Uterus (tissue), 2 donors: Measurements from ENCODE around the gene HJV.

ENCODE experiments used
- POLR2A ChIP-seq, 2 donors: fragments of 450-650 bp; IDR thresholded peaks; one replicate each; pipeline ENCODE4 v1.6.1; 2016; ENCODE audit warnings: antibody characterized with exemption in 2 of 2, mild to moderate bottlenecking in 1 of 2, moderate library complexity in 1 of 2
- TF ChIP-seq, protein P1 (sequence below), 4 experiments: fragments of 200-600 bp in 2 of 4; fragments of 450-650 bp in 2 of 4; sonication (generic) in 2 of 4; IDR thresholded peaks; one replicate each; pipeline ENCODE4 v1.5.1; 2016 to 2019; ENCODE audit warnings: antibody characterized with exemption in 4 of 4, mild to moderate bottlenecking in 2 of 4, moderate library complexity in 1 of 4

DNA sequence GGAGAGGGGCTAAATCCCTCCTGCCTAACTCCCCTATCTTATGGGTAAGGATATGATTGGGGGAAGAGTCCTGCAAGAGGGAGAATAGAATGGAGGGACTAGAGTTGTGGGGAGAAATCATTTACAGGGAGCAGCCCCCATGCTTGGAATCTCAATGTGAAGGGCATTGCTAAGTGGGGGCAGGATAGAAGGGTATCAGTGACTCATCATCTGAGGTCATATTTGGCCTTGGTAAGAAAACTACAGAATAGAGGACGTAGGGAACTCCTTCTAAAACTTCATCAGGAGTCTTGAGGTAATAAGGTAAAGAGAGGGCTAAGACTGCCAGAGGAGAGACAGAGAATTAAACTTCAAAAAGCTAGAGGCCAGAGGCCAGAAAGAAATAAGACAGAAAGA lies 487 bp downstream of the HJV start:
- TF ChIP-seq POLR2A (IDR thresholded peaks at IDR 0.05) = no peak
- TF ChIP-seq, protein P1, sequence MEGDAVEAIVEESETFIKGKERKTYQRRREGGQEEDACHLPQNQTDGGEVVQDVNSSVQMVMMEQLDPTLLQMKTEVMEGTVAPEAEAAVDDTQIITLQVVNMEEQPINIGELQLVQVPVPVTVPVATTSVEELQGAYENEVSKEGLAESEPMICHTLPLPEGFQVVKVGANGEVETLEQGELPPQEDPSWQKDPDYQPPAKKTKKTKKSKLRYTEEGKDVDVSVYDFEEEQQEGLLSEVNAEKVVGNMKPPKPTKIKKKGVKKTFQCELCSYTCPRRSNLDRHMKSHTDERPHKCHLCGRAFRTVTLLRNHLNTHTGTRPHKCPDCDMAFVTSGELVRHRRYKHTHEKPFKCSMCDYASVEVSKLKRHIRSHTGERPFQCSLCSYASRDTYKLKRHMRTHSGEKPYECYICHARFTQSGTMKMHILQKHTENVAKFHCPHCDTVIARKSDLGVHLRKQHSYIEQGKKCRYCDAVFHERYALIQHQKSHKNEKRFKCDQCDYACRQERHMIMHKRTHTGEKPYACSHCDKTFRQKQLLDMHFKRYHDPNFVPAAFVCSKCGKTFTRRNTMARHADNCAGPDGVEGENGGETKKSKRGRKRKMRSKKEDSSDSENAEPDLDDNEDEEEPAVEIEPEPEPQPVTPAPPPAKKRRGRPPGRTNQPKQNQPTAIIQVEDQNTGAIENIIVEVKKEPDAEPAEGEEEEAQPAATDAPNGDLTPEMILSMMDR (IDR thresholded peaks at IDR 0.05) = no peak
